ENCODE data around the gene DNAJB1.

Gene DNAJB1

GRCh38 chr19:14517840-14518505 is at the start of gene DNAJB1:
TSS of gene DNAJB1 (minus strand) at chr19:14518397. CDS start at chr19:14518349, 48 bp downstream.
- no peak for TF ChIP-seq CTCF (IDR thresholded peaks at IDR 0.05)

GRCh38 chr19:14567079-14567478 is 48.9 kb upstream of the DNAJB1 start:
- no peak for TF ChIP-seq CTCF (IDR thresholded peaks at IDR 0.05)

GRCh38 chr19:14566712-14567077 is 48.5 kb upstream of the DNAJB1 start:
- TF ChIP-seq CTCF (IDR thresholded peaks at IDR 0.05) = no peak

- TF ChIP-seq CTCF (IDR thresholded peaks at IDR 0.05) = no peak
Observed at GRCh38 chr19:14565765-14566711, 47.8 kb upstream of the DNAJB1 start.

GRCh38 chr19:14565298-14565679 is 47.1 kb upstream of the DNAJB1 start:
- no peak for TF ChIP-seq CTCF (IDR thresholded peaks at IDR 0.05)

GRCh38 chr19:14563989-14564651 is 45.9 kb upstream of the DNAJB1 start:
- TF ChIP-seq CTCF (IDR thresholded peaks at IDR 0.05) = no peak

GRCh38 chr19:14563590-14563926 is 45.4 kb upstream of the DNAJB1 start:
- TF ChIP-seq CTCF (IDR thresholded peaks at IDR 0.05) = no peak
